ENCODE measurements around the gene TENM4. TPM values are rescaled to one million over a fixed set of nuclear protein-coding genes. Genes with fewer than 3 reads are reported as not detected.

Gene TENM4
- polyA plus RNA-seq, 3 donors, result 0.31 to 1.7 TPM; not detected in 1

DNA sequence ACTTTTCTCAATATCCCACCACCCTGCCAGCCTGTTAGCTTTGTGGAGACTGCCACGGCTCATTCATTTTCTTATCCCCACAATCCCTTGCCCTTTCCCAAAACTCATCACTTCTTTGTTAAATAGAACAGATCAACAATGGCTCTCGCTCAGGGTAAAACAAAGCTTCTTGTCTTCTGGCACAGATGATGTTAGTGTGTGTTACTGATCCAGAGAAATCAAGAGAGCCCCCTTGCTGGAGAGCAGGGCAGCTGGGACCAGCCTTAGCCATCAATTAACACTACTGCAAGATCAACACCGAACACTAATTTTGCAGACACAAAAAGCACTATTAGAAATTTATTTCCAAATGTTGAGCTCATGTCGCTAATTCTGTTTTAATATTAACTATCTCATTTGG, 420.9 kb downstream of the TENM4 start:
- intact Hi-C loops (cut with micrococcal nuclease), result no loop called here
- peaks cover 74 to 94% of the 10 kb centered on the region in 2 donors for H3K27me3 ChIP-seq (ENCODE audit: control insufficient read depth in 2 of 2, insufficient read depth in 2 of 2, low read length in 2 of 2)
- H4K20me1 ChIP-seq (ENCODE audit: insufficient read depth, low read length), result no peaks in the 10 kb centered on the region
- H3K27ac ChIP-seq (ENCODE audit: low read depth in 1 of 2, low read length in 2 of 2), result no peak overlapping the region
- TF ChIP-seq, protein P1, sequence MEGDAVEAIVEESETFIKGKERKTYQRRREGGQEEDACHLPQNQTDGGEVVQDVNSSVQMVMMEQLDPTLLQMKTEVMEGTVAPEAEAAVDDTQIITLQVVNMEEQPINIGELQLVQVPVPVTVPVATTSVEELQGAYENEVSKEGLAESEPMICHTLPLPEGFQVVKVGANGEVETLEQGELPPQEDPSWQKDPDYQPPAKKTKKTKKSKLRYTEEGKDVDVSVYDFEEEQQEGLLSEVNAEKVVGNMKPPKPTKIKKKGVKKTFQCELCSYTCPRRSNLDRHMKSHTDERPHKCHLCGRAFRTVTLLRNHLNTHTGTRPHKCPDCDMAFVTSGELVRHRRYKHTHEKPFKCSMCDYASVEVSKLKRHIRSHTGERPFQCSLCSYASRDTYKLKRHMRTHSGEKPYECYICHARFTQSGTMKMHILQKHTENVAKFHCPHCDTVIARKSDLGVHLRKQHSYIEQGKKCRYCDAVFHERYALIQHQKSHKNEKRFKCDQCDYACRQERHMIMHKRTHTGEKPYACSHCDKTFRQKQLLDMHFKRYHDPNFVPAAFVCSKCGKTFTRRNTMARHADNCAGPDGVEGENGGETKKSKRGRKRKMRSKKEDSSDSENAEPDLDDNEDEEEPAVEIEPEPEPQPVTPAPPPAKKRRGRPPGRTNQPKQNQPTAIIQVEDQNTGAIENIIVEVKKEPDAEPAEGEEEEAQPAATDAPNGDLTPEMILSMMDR (IDR thresholded peaks at IDR 0.05), result no peak
- H3K36me3 Mint-ChIP-seq, result no peaks in the 10 kb centered on the region
- H3K36me3 ChIP-seq (replicated peaks in 1 of 2; ENCODE audit: control insufficient read depth in 1 of 2, insufficient read depth in 2 of 2, low read length in 2 of 2), result no peaks in the 10 kb centered on the region
- no peak overlapping the region for H3K9ac ChIP-seq (ENCODE audit: insufficient read depth, low read length, poor library complexity, severe bottlenecking)
- peaks cover 0 to 3% (median 0%) of the 10 kb centered on the region in 7 donors for H3K9me3 Mint-ChIP-seq
- no peaks in the 10 kb centered on the region for H3K4me1 ChIP-seq (ENCODE audit: control insufficient read depth in 1 of 2, insufficient read depth in 2 of 2, low read length in 2 of 2)
- H3K27me3 Mint-ChIP-seq (ENCODE audit: low read depth in 3 of 3), result peaks cover 74 to 88% (median 79%) of the 10 kb centered on the region in 3 donors
- no peak overlapping the region for H2AFZ ChIP-seq (ENCODE audit: insufficient read depth, low read depth, low read length, poor library complexity, severe bottlenecking)
- H3K4me3 Mint-ChIP-seq, result peak overlapping the region in 1 of 2 donors; percentile 13
- no peaks in the 10 kb centered on the region for H3K4me1 Mint-ChIP-seq
- no peak for DNase-seq
- no peak overlapping the region for H3K4me2 ChIP-seq (replicated peaks; ENCODE audit: extremely low read depth, low read length, poor library complexity, severe bottlenecking)
- H3K27ac Mint-ChIP-seq, result no peak overlapping the region
- WGBS (ENCODE audit: insufficient coverage), result 60% methylated on average over 1 of the region's 4 CpGs
- H3K9me3 ChIP-seq (replicated peaks in 1 of 2; ENCODE audit: control insufficient read depth in 1 of 2, insufficient read depth in 1 of 2, low read length in 2 of 2), result no peaks in the 10 kb centered on the region
- H3K4me3 ChIP-seq (replicated peaks in 1 of 3; ENCODE audit: low read depth in 2 of 3, low read length in 3 of 3), result no peak overlapping the region
- H3K79me2 ChIP-seq (ENCODE audit: insufficient read depth, low read length), result no peaks in the 10 kb centered on the region

DNA sequence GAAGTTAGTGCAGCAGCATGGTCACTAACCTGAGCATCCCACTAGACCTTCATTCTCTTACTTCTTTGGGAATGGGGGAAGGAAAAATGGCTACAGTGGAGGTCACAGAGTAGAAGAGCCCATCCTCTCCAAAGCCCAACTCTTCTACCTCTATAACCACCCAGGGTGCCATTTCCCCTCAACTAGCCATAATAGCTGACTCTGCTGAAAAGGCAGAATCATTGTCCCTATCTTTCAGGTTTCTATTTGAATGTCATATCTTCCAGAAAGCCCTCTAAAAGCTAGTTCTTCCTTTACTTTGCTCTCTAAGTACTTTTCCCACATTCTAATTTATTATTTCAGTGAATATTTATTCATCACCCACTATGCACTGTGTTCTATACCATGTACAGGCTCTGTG, 421.6 kb downstream of the TENM4 start:
- Histone ChIP-seq H4K20me1 (ENCODE audit: insufficient read depth, low read length) (no peaks in the 10 kb centered on the region), H3K27ac (ENCODE audit: low read depth in 1 of 2, low read length in 2 of 2) (no peak overlapping the region), H3K9me3 (replicated peaks in 1 of 2; ENCODE audit: control insufficient read depth in 1 of 2, insufficient read depth in 1 of 2, low read length in 2 of 2) (no peaks in the 10 kb centered on the region), H3K36me3 (replicated peaks in 1 of 2; ENCODE audit: control insufficient read depth in 1 of 2, insufficient read depth in 2 of 2, low read length in 2 of 2) (no peaks in the 10 kb centered on the region), H3K9ac (ENCODE audit: insufficient read depth, low read length, poor library complexity, severe bottlenecking) (no peak overlapping the region), H2AFZ (ENCODE audit: insufficient read depth, low read depth, low read length, poor library complexity, severe bottlenecking) (no peak overlapping the region), H3K4me1 (ENCODE audit: control insufficient read depth in 1 of 2, insufficient read depth in 2 of 2, low read length in 2 of 2) (no peaks in the 10 kb centered on the region), H3K4me2 (replicated peaks; ENCODE audit: extremely low read depth, low read length, poor library complexity, severe bottlenecking) (no peak overlapping the region), H3K27me3 (ENCODE audit: control insufficient read depth in 2 of 2, insufficient read depth in 2 of 2, low read length in 2 of 2) (peaks cover 71 to 94% of the 10 kb centered on the region in 2 donors), H3K4me3 (replicated peaks in 1 of 3; ENCODE audit: low read depth in 2 of 3, low read length in 3 of 3) (no peak overlapping the region), H3K79me2 (ENCODE audit: insufficient read depth, low read length) (no peaks in the 10 kb centered on the region)
- H3K4me3 Mint-ChIP-seq, result no peak overlapping the region
- peaks cover 74 to 87% (median 76%) of the 10 kb centered on the region in 3 donors for H3K27me3 Mint-ChIP-seq (ENCODE audit: low read depth in 3 of 3)
- intact Hi-C loops (cut with micrococcal nuclease), result no loop called here
- H3K36me3 Mint-ChIP-seq, result no peaks in the 10 kb centered on the region
- H3K4me1 Mint-ChIP-seq, result no peaks in the 10 kb centered on the region
- peaks cover 0 to 3% (median 0%) of the 10 kb centered on the region in 7 donors for H3K9me3 Mint-ChIP-seq
- H3K27ac Mint-ChIP-seq, result no peak overlapping the region
- DNase-seq, result no peak
- TF ChIP-seq, protein P1 (IDR thresholded peaks at IDR 0.05), result no peak

All from CD14-positive monocyte (primary cell).